Measurements from ENCODE around the gene MOSMO. TPM values are rescaled to one million over a fixed set of nuclear protein-coding genes. Genes with fewer than 3 reads are reported as not detected.
A peak's percentile ranks its signal among the peaks of the same experiment; 100 is the strongest.

The MOSMO gene
- total and polyA plus RNA-seq, 10 of the 15 experiments (the other 5 are each of a cell fraction or from before 2014, with no cell fraction given), result 1.7 to 26.7 (median 12.2) TPM

DNA sequence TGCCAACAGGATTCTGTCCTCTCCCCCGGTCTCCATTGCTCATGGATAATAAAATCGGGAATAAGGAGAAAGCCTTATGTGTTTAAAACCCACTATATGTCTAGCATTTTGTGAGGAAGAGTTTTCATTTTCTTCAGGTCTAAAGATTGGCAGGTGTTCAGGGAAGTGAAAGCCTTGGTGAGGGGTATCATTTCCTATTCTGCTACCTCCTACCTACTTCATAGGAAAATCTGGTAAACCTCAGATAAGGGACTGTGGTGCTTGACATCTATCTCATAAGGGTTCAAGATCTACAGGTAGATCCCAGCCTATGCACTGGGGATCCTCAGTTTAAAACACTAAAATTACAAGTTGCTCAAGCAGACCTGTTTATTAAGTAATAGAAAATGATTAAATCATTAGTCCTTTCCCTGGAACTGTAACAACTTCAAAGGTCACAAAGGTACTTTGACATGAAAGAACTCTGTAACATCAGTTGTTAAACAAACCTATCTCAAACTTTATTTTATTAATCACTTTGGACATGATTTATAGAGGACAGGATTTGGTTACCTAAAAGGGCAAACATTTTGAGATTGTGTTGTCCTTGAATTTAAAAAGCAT, 6.5 kb downstream of the MOSMO start (continued):
- TF ChIP-seq, protein P1, sequence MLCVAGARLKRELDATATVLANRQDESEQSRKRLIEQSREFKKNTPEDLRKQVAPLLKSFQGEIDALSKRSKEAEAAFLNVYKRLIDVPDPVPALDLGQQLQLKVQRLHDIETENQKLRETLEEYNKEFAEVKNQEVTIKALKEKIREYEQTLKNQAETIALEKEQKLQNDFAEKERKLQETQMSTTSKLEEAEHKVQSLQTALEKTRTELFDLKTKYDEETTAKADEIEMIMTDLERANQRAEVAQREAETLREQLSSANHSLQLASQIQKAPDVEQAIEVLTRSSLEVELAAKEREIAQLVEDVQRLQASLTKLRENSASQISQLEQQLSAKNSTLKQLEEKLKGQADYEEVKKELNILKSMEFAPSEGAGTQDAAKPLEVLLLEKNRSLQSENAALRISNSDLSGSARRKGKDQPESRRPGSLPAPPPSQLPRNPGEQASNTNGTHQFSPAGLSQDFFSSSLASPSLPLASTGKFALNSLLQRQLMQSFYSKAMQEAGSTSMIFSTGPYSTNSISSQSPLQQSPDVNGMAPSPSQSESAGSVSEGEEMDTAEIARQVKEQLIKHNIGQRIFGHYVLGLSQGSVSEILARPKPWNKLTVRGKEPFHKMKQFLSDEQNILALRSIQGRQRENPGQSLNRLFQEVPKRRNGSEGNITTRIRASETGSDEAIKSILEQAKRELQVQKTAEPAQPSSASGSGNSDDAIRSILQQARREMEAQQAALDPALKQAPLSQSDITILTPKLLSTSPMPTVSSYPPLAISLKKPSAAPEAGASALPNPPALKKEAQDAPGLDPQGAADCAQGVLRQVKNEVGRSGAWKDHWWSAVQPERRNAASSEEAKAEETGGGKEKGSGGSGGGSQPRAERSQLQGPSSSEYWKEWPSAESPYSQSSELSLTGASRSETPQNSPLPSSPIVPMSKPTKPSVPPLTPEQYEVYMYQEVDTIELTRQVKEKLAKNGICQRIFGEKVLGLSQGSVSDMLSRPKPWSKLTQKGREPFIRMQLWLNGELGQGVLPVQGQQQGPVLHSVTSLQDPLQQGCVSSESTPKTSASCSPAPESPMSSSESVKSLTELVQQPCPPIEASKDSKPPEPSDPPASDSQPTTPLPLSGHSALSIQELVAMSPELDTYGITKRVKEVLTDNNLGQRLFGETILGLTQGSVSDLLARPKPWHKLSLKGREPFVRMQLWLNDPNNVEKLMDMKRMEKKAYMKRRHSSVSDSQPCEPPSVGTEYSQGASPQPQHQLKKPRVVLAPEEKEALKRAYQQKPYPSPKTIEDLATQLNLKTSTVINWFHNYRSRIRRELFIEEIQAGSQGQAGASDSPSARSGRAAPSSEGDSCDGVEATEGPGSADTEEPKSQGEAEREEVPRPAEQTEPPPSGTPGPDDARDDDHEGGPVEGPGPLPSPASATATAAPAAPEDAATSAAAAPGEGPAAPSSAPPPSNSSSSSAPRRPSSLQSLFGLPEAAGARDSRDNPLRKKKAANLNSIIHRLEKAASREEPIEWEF (IDR thresholded peaks at IDR 0.05; ENCODE audit: insufficient replicate concordance, low read depth, low read length), result no peak
- TF ChIP-seq, protein P2, sequence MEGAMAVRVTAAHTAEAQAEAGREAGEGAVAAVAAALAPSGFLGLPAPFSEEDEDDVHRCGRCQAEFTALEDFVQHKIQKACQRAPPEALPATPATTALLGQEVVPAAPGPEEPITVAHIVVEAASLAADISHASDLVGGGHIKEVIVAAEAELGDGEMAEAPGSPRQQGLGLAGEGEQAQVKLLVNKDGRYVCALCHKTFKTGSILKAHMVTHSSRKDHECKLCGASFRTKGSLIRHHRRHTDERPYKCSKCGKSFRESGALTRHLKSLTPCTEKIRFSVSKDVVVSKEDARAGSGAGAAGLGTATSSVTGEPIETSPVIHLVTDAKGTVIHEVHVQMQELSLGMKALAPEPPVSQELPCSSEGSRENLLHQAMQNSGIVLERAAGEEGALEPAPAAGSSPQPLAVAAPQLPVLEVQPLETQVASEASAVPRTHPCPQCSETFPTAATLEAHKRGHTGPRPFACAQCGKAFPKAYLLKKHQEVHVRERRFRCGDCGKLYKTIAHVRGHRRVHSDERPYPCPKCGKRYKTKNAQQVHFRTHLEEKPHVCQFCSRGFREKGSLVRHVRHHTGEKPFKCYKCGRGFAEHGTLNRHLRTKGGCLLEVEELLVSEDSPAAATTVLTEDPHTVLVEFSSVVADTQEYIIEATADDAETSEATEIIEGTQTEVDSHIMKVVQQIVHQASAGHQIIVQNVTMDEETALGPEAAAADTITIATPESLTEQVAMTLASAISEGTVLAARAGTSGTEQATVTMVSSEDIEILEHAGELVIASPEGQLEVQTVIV (IDR thresholded peaks at IDR 0.05; ENCODE audit: borderline replicate concordance, partially characterized antibody), result no peak
- TF ChIP-seq RBBP5 (conservative IDR thresholded peaks at IDR 0.05) (no peak), RUNX3 (IDR thresholded peaks at IDR 0.05; ENCODE audit: low read length) (peak; percentile 77), SMAD1 (IDR thresholded peaks at IDR 0.05; ENCODE audit: low read depth, partially characterized antibody) (no peak), SUZ12 (IDR thresholded peaks at IDR 0.05; ENCODE audit: unreplicated experiment) (no peak), TCF12 (IDR thresholded peaks at IDR 0.05; ENCODE audit: low read depth, low read length) (no peak), EGR1 (IDR thresholded peaks at IDR 0.05; ENCODE audit: borderline replicate concordance in 1 of 2, low read depth in 2 of 2, low read length in 2 of 2) (no peak), IKZF1 (conservative IDR thresholded peaks at IDR 0.05) (peak; percentile 48), SIN3A (IDR thresholded peaks at IDR 0.05; ENCODE audit: low read depth, low read length) (no peak), CBX3 (IDR thresholded peaks at IDR 0.05; ENCODE audit: borderline replicate concordance, low read depth) (no peak), IRF4 (IDR thresholded peaks at IDR 0.05; ENCODE audit: low read depth, low read length) (0 out of 2 replicates have a peak, but pooled peaks have one; percentile 53), DPF2 (IDR thresholded peaks at IDR 0.05) (peak; percentile 71; the same call in 1 of the 2 replicates), RELA (IDR thresholded peaks at IDR 0.05; ENCODE audit: borderline replicate concordance, partially characterized antibody) (no peak), HDAC6 (IDR thresholded peaks at IDR 0.05; ENCODE audit: unreplicated experiment) (no peak), ZNF217 (IDR thresholded peaks at IDR 0.05) (peak; percentile 56; the same call in 1 of the 2 replicates)
- TF ChIP-seq, protein P3, sequence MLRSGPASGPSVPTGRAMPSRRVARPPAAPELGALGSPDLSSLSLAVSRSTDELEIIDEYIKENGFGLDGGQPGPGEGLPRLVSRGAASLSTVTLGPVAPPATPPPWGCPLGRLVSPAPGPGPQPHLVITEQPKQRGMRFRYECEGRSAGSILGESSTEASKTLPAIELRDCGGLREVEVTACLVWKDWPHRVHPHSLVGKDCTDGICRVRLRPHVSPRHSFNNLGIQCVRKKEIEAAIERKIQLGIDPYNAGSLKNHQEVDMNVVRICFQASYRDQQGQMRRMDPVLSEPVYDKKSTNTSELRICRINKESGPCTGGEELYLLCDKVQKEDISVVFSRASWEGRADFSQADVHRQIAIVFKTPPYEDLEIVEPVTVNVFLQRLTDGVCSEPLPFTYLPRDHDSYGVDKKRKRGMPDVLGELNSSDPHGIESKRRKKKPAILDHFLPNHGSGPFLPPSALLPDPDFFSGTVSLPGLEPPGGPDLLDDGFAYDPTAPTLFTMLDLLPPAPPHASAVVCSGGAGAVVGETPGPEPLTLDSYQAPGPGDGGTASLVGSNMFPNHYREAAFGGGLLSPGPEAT (IDR thresholded peaks at IDR 0.05; ENCODE audit: low read depth), result 0 out of 2 replicates have a peak, but pooled peaks have one; percentile 47
- TF ChIP-seq, protein P4, sequence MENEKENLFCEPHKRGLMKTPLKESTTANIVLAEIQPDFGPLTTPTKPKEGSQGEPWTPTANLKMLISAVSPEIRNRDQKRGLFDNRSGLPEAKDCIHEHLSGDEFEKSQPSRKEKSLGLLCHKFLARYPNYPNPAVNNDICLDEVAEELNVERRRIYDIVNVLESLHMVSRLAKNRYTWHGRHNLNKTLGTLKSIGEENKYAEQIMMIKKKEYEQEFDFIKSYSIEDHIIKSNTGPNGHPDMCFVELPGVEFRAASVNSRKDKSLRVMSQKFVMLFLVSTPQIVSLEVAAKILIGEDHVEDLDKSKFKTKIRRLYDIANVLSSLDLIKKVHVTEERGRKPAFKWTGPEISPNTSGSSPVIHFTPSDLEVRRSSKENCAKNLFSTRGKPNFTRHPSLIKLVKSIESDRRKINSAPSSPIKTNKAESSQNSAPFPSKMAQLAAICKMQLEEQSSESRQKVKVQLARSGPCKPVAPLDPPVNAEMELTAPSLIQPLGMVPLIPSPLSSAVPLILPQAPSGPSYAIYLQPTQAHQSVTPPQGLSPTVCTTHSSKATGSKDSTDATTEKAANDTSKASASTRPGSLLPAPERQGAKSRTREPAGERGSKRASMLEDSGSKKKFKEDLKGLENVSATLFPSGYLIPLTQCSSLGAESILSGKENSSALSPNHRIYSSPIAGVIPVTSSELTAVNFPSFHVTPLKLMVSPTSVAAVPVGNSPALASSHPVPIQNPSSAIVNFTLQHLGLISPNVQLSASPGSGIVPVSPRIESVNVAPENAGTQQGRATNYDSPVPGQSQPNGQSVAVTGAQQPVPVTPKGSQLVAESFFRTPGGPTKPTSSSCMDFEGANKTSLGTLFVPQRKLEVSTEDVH (IDR thresholded peaks at IDR 0.05; ENCODE audit: low read depth, partially characterized antibody), result no peak
